IMR-90 (cell line): ENCODE data around the gene MINAR1. TPM values are rescaled to one million over a fixed set of nuclear protein-coding genes. Genes with fewer than 3 reads are reported as not detected.

ENCODE experiments used
- ATAC-seq: fragments of 200-7000 bp; cut with Tn5 transposase; 2 replicates; pipeline ENCODE4 v1.9.1; 2020; ENCODE audit warnings: low read depth, mild to moderate bottlenecking, moderate library complexity
- BruUV-seq: library from RNA; stranded (reverse); fragments of 400-500 nt; replicated peaks from 2 replicates; lab custom pipeline; 2021; lab: Mats Ljungman, UMichigan
- CTCF ChIA-PET: fragments of 300-600 bp; formaldehyde crosslinking; extraction: SDS; loops from one replicate; lab custom pipeline; 2021; ENCODE audit warnings: antibody characterized with exemption; lab: Yijun Ruan, JAX
- POLR2A ChIA-PET: fragments of 300-600 bp; sonication (Branson Sonifier 250); formaldehyde crosslinking; loops from one replicate; lab custom pipeline; 2022; ENCODE audit warnings: antibody characterized with exemption; ENCODE audit not compliant: unreplicated experiment; lab: Charles Lee
- DNase-seq: peaks from one replicate; pipeline ENCODE4 v3.0.0; 2013
- H2AFZ ChIP-seq: replicated peaks from 2 replicates; pipeline ENCODE3; 2013; ENCODE audit warnings: low read length, mild to moderate bottlenecking; ENCODE audit not compliant: poor library complexity
- H2AK5ac ChIP-seq: 2 replicates; pipeline ENCODE4 v1.6.1; 2013; ENCODE audit warnings: low read depth, low read length, inconsistent platforms
- H2AK9ac ChIP-seq: replicated peaks from 2 replicates; pipeline ENCODE3; 2013; ENCODE audit warnings: mild to moderate bottlenecking, low read depth, low read length, moderate library complexity; ENCODE audit not compliant: poor library complexity
- H2BK120ac ChIP-seq: 2 replicates; pipeline ENCODE4 v1.6.1; 2013; ENCODE audit warnings: low read depth, low read length, inconsistent platforms
- H2BK15ac ChIP-seq: 3 replicates; pipeline ENCODE4 v1.6.1; 2013; ENCODE audit warnings: low read depth, low read length, inconsistent platforms
- H2BK20ac ChIP-seq: 2 replicates; pipeline ENCODE4 v1.6.1; 2013; ENCODE audit warnings: low read depth, mild to moderate bottlenecking, inconsistent platforms, low read length, moderate library complexity
- H2BK5ac ChIP-seq: 2 replicates; pipeline ENCODE4 v1.6.1; 2013; ENCODE audit warnings: mild to moderate bottlenecking, low read depth, low read length, inconsistent platforms; ENCODE audit not compliant: poor library complexity, severe bottlenecking
- H3K14ac ChIP-seq: replicated peaks from 2 replicates; pipeline ENCODE4 v1.6.1; 2013; ENCODE audit warnings: low read depth, low read length, inconsistent platforms
- H3K18ac ChIP-seq: 2 replicates; pipeline ENCODE4 v1.6.1; 2013; ENCODE audit warnings: low read depth, low read length, control low read depth
- H3K23ac ChIP-seq: 2 replicates; pipeline ENCODE4 v1.6.1; 2013; ENCODE audit warnings: low read depth, low read length, inconsistent platforms
- H3K27ac ChIP-seq: 2 replicates; pipeline ENCODE4 v1.5.1; 2013; ENCODE audit warnings: mild to moderate bottlenecking, control low read depth, low read length; ENCODE audit not compliant: insufficient read depth
- H3K27me3 ChIP-seq: 2 replicates; pipeline ENCODE4 v1.6.1; 2013; ENCODE audit warnings: low read length; ENCODE audit not compliant: control insufficient read depth, insufficient read depth
- H3K36me3 ChIP-seq: 2 replicates; pipeline ENCODE4 v1.6.1; 2013; ENCODE audit warnings: low read length, mixed read lengths; ENCODE audit not compliant: control insufficient read depth, insufficient read depth
- H3K4ac ChIP-seq: 2 replicates; pipeline ENCODE4 v1.6.1; 2013; ENCODE audit warnings: low read depth, low read length, inconsistent platforms
- H3K4me1 ChIP-seq: 2 replicates; pipeline ENCODE4 v1.6.1; 2013; ENCODE audit warnings: low read length, mixed read lengths; ENCODE audit not compliant: control insufficient read depth, insufficient read depth
- H3K4me2 ChIP-seq: 2 replicates; pipeline ENCODE4 v1.6.1; 2013; ENCODE audit warnings: low read depth, mild to moderate bottlenecking, control low read depth, low read length, moderate library complexity
- H3K4me3 ChIP-seq: 2 replicates; pipeline ENCODE4 v1.5.1; 2013; ENCODE audit warnings: low read depth, mild to moderate bottlenecking, control low read depth, low read length, moderate library complexity; ENCODE audit not compliant: insufficient read depth
- H3K56ac ChIP-seq: 2 replicates; pipeline ENCODE4 v1.6.1; 2013; ENCODE audit warnings: low read length, inconsistent platforms; ENCODE audit not compliant: insufficient read depth; ENCODE audit errors: extremely low read depth
- H3K79me1 ChIP-seq, 2 experiments: 2 replicates each; pipeline ENCODE4 v1.6.1; 2013; ENCODE audit warnings: low read length in 2 of 2, inconsistent platforms in 1 of 2, low read depth in 1 of 2
- H3K9ac ChIP-seq: 2 replicates; pipeline ENCODE4 v1.6.1; 2013; ENCODE audit warnings: low read depth, low read length, control low read depth
- H3K9me1 ChIP-seq: 2 replicates; pipeline ENCODE4 v1.6.1; 2013; ENCODE audit warnings: low read length, inconsistent platforms; ENCODE audit not compliant: insufficient read depth
- H3K9me3 ChIP-seq: 2 replicates; pipeline ENCODE4 v1.6.1; 2013; ENCODE audit warnings: low read length; ENCODE audit not compliant: control insufficient read depth, insufficient read depth
- H4K20me1 ChIP-seq: 2 replicates; pipeline ENCODE4 v1.6.1; 2013; ENCODE audit warnings: low read length, inconsistent platforms; ENCODE audit not compliant: insufficient read depth
- H4K5ac ChIP-seq: 2 replicates; pipeline ENCODE4 v1.6.1; 2013; ENCODE audit warnings: mild to moderate bottlenecking, low read depth, low read length, control low read depth
- H4K8ac ChIP-seq, 2 experiments: 2 replicates each; pipeline ENCODE4 v1.6.1; 2013; ENCODE audit warnings: low read depth in 2 of 2, low read length in 2 of 2, control low read depth in 1 of 2, inconsistent platforms in 1 of 2
- H4K91ac ChIP-seq: 2 replicates; pipeline ENCODE4 v1.6.1; 2013; ENCODE audit warnings: low read depth, low read length, inconsistent platforms; ENCODE audit not compliant: insufficient read depth
- FOS ChIP-seq: fragments of 150-350 bp; IDR thresholded peaks from 2 replicates; pipeline ENCODE4 v1.6.1; 2016; ENCODE audit warnings: low read depth, low read length
- MXI1 ChIP-seq: IDR thresholded peaks from 2 replicates; pipeline ENCODE4 v1.6.1; 2012; ENCODE audit warnings: low read depth, mild to moderate bottlenecking, low read length, moderate library complexity, borderline replicate concordance
- NFE2L2 ChIP-seq: fragments of 150-350 bp; IDR thresholded peaks from 2 replicates; pipeline ENCODE4 v1.6.1; 2016; ENCODE audit warnings: low read depth, mild to moderate bottlenecking, low read length
- RFX5 ChIP-seq: IDR thresholded peaks from 2 replicates; pipeline ENCODE4 v1.8.0; 2012; ENCODE audit warnings: low read depth, mild to moderate bottlenecking, low read length, moderate library complexity
- SMC3 ChIP-seq: fragments of 150-350 bp; IDR thresholded peaks from 2 replicates; pipeline ENCODE4 v1.6.1; 2016; ENCODE audit warnings: low read depth, mild to moderate bottlenecking, antibody characterized with exemption, low read length, moderate library complexity
- whole genome bisulfite sequencing, 2 experiments: methylation state at CpG; one replicate each; pipeline versions ENCODE4 v1.1.5 to v1.1.7; 2013; ENCODE audit warnings: missing lambda C conversion rate in 2 of 2; ENCODE audit not compliant: insufficient read length in 1 of 2; ENCODE audit errors: extremely low coverage in 2 of 2; 5-methylcytosine and 5-hydroxymethylcytosine counted together
- dilution Hi-C: fragments of 300-500 bp; cut with HindIII; formaldehyde crosslinking; loops from one replicate; pipeline ENCODE4 v1.14.3; 2018; ENCODE audit warnings: low sequenced_read_pairs; ENCODE audit not compliant: unreplicated experiment
- in situ Hi-C: fragments of 300-500 bp; cut with MboI; formaldehyde crosslinking; loops from 3 replicates; pipeline ENCODE4 v1.14.3; 2019; ENCODE audit warnings: low sequenced_read_pairs, inconsistent platforms, mixed read lengths
- intact Hi-C: fragments of 100-400 bp; cut with micrococcal nuclease; formaldehyde crosslinking; loops from 2 replicates; pipeline ENCODE4 v1.10.0; 2022
- polyA plus RNA-seq, 3 experiments: library from polyadenylated mRNA; depleted of rRNA; stranded (reverse); fragments of >200 nt; gene quantifications; 2 replicates each; pipeline ENCODE4 v1.2.3, GENCODE V29; 2012; ENCODE audit warnings: low replicate concordance in 1 of 3
- total RNA-seq: library from RNA; depleted of rRNA; stranded (reverse); fragments of >200 nt; gene quantifications from 2 replicates; pipeline ENCODE4 v1.2.3, GENCODE V29; 2012
- TF ChIP-seq, protein P1 (sequence below): fragments of 150-350 bp; IDR thresholded peaks from 2 replicates; pipeline ENCODE4 v1.6.1; 2017; ENCODE audit warnings: mild to moderate bottlenecking, antibody characterized with exemption, low read length, low read depth

Gene MINAR1
- total and polyA plus RNA-seq, 2 of the 4 experiments (the other 2 are of a cell fraction), result 0.65 to 1.6 TPM

DNA sequence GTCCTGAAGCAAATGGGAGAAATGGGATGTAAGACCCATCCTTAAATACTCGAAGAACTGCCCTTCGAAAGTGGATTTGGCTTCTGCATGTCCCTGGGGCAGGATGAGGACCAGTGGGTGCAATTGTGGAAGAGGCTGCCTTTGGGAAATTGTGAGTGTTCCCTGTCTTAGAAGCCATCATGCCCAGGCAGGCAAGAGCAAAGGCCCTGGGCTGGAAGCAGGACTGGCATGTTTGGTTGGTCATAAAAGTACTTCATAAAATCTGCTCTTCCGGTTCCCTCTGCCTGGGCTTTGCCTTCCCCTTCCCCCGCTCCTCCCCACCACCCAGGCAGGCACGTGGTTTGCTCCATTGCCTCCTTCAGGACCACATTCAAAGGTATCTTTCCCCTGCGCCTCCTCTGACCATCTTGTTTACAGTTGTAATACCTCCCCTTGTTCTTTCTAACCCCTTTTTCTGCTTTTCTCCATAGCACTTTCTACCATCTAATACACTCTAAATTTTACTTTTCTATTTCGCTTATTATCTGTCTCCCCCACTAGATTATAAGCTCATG lies 8.3 kb downstream of the MINAR1 start:
- Histone ChIP-seq H3K14ac (no peak overlapping the region), H2BK5ac (no peak overlapping the region), H2BK120ac (no peak overlapping the region), H3K4me1 (no peaks in the 10 kb centered on the region), H2AK9ac (no peak overlapping the region), H3K36me3 (no peaks in the 10 kb centered on the region), H2AFZ (no peak overlapping the region), H3K27me3 (peaks cover under 1% of the 10 kb centered on the region; the same call in 1 of the 2 replicates), H3K4me3 (no peak overlapping the region), H3K18ac (no peak overlapping the region), H4K20me1 (no peaks in the 10 kb centered on the region), H3K27ac (no peak overlapping the region), H2AK5ac (no peak overlapping the region), H2BK15ac (no peak overlapping the region), H3K9me3 (no peaks in the 10 kb centered on the region), H3K4ac (no peak overlapping the region), H4K5ac (no peak overlapping the region), H3K9me1 (no peaks in the 10 kb centered on the region), H3K56ac (no peak overlapping the region), H4K8ac (no peak overlapping the region), H4K91ac (no peak overlapping the region), H3K79me1 (no peaks in the 10 kb centered on the region), H2BK20ac (no peak overlapping the region), H3K9ac (no peak overlapping the region), H3K4me2 (no peak overlapping the region), H3K23ac (no peak overlapping the region)
- dilution Hi-C loops, result no loop called here
- in situ Hi-C loops, result no loop called here
- DNase-seq, result no peak
- POLR2A ChIA-PET, result no interaction called here
- intact Hi-C loops, result no loop called here
- CTCF ChIA-PET, result no interaction called here
- TF ChIP-seq, protein P1, sequence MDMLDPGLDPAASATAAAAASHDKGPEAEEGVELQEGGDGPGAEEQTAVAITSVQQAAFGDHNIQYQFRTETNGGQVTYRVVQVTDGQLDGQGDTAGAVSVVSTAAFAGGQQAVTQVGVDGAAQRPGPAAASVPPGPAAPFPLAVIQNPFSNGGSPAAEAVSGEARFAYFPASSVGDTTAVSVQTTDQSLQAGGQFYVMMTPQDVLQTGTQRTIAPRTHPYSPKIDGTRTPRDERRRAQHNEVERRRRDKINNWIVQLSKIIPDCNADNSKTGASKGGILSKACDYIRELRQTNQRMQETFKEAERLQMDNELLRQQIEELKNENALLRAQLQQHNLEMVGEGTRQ, result no peak
- no peak for TF ChIP-seq FOS
- no peak for TF ChIP-seq RFX5
- TF ChIP-seq SMC3, result no peak
- no peak for TF ChIP-seq NFE2L2
- TF ChIP-seq MXI1, result no peak
- WGBS, 2 experiments, result 67 to 100% methylated on average over 1 to 3 of the region's 7 CpGs
- BruUV-seq, result no TSS peak
- no peak for ATAC-seq
